AG04449 (cell line): ENCODE data around the gene CRABP2.

Source experiments
- CTCF ChIA-PET: fragments of 350-600 bp; formaldehyde crosslinking; extraction: SDS; loops from one replicate; lab custom pipeline; 2021; ENCODE audit warnings: antibody characterized with exemption; lab: Yijun Ruan, JAX
- POLR2A ChIA-PET: fragments of 400-600, 350-600 bp; formaldehyde crosslinking; extraction: SDS; loops from one replicate; lab custom pipeline; 2020; ENCODE audit warnings: antibody characterized with exemption, inconsistent platforms; lab: Yijun Ruan, JAX
- DNase-seq: peaks from one replicate; pipeline ENCODE4 v3.0.0-alpha.2; 2010; ENCODE audit warnings: low read depth, low spot score
- H3K4me3 ChIP-seq: 2 replicates; pipeline ENCODE4 v1.5.1; 2011; ENCODE audit warnings: low read depth, mild to moderate bottlenecking, control low read depth, low read length
- TF ChIP-seq, protein P1 (sequence below): IDR thresholded peaks from one replicate; pipeline ENCODE4 v1.5.1; 2011; ENCODE audit warnings: mild to moderate bottlenecking, moderate library complexity, low read length, control low read depth, inconsistent platforms; ENCODE audit not compliant: insufficient read depth; ENCODE audit errors: missing control alignments

CRABP2 gene

DNA sequence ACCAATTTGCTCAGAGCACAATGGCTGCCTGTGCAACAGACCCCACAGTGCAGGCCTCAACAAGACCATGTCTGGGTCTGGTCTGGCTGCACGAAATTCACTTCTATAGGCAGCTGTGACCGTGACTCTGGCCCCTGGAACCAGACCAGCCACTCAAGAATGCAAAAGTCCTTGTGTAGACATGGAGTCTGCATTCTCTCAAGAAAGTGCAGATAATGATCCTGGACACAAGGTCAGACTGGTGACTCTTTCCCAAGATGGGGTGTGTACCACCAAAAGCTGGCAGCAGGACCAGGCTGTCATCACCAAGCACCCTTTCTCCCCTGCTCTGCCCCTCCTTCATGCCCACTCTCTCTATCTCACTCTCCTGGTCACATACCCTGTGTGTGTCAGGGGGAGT lies 15.7 kb upstream of the CRABP2 start:
- DNase-seq: no peak
- CTCF ChIA-PET: interaction anchor here (1.1 to 41.3 kb wide), 6 partner anchors 27 to 168 kb away, joined by 3 to 2951 read pairs (median 4); partner anchors contain the start of genes CRABP2 and NES
- TF ChIP-seq, protein P1, sequence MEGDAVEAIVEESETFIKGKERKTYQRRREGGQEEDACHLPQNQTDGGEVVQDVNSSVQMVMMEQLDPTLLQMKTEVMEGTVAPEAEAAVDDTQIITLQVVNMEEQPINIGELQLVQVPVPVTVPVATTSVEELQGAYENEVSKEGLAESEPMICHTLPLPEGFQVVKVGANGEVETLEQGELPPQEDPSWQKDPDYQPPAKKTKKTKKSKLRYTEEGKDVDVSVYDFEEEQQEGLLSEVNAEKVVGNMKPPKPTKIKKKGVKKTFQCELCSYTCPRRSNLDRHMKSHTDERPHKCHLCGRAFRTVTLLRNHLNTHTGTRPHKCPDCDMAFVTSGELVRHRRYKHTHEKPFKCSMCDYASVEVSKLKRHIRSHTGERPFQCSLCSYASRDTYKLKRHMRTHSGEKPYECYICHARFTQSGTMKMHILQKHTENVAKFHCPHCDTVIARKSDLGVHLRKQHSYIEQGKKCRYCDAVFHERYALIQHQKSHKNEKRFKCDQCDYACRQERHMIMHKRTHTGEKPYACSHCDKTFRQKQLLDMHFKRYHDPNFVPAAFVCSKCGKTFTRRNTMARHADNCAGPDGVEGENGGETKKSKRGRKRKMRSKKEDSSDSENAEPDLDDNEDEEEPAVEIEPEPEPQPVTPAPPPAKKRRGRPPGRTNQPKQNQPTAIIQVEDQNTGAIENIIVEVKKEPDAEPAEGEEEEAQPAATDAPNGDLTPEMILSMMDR: no peak
- POLR2A ChIA-PET: no interaction called here
- no peak overlapping the region for H3K4me3 ChIP-seq

DNA sequence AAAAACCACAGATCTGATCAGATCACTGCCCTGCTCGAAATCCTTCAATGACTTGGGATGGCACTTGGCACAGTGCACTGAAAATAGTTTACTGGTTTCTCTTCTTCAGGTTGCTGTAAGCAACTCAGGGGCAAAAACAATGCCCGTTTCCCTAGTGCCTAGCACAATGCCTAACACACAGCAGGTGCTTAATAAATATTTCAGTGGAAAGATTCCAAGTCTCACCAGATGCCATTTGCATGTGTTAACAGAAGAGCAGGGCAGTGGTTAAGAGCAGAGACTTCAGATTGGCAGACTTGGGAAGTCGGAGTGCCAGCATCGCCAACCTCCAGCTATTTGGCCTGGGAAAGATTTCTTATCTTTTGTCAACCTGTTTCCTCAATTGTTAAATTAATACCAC lies 12.0 kb upstream of the CRABP2 start:
- no peak for DNase-seq
- ChIA-PET CTCF (interaction anchor here (1.6 to 49.8 kb wide), 3 partner anchors 0 to 56 kb away, joined by 3 to 2951 read pairs (median 2951); partner anchors contain the start of genes CRABP2, ISG20L2, METTL25B and NES), POLR2A (no interaction called here)
- no peak overlapping the region for H3K4me3 ChIP-seq
- TF ChIP-seq, protein P1: no peak

DNA sequence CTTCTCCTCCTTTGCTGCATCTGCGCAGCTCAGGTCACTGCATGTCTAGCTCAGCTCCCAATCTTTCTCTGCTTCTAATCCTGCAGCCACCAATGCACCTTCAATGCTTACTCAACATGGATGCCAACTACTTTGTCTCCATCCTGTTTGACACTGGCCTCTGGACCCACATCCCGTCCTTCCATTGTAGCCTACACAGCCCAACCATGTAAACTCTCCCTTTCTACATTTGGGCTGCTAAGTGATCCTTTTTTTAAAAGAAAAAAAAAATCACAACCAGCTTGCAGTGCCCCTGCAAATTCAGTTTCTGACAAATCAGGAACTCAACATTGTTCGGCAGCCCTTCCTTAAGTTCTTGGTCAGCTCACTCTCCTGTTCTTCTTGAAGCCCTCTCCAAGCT lies 9.4 kb upstream of the CRABP2 start:
- H3K4me3 ChIP-seq: no peak overlapping the region
- TF ChIP-seq, protein P1: no peak
- POLR2A ChIA-PET: no interaction called here
- CTCF ChIA-PET: interaction anchor here (1.2 to 49.8 kb wide), 4 partner anchors 3 to 87 kb away, joined by 4 to 2951 read pairs (median 1478); partner anchors contain the start of genes CRABP2, ISG20L2, METTL25B and NES
- no peak for DNase-seq

DNA sequence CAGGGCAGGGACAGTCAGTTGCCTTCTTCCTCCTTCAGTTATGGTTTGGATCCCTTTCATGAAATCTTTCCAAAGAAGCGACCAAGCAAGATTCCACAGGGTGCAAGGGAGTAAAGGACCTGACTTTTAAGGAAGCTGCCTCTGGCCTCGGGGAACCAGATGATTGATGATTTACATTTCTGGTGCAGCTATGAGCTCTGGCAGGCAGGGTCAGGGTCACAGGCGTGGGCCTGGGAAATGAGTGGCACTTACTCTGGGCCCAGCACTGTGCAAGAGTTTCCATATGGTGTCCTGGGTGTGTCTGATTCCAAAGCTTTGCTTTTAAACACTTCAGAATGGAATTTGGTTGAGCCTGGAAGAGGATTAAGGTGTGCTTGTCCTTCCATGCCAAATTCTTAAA lies 7.2 kb upstream of the CRABP2 start:
- no peak overlapping the region for H3K4me3 ChIP-seq
- ChIA-PET CTCF (interaction anchor here (0.6 to 49.8 kb wide), 6 partner anchors 5 to 147 kb away, joined by 3 to 2951 read pairs (median 17); partner anchors contain the start of genes CRABP2, INSRR, ISG20L2 and METTL25B), POLR2A (interaction anchor here (0.6 to 1.6 kb wide), 3 partner anchors 14 to 84 kb away, joined by 3 read pairs; partner anchors contain the start of gene ISG20L2)
- TF ChIP-seq, protein P1: no peak
- DNase-seq: no peak

DNA sequence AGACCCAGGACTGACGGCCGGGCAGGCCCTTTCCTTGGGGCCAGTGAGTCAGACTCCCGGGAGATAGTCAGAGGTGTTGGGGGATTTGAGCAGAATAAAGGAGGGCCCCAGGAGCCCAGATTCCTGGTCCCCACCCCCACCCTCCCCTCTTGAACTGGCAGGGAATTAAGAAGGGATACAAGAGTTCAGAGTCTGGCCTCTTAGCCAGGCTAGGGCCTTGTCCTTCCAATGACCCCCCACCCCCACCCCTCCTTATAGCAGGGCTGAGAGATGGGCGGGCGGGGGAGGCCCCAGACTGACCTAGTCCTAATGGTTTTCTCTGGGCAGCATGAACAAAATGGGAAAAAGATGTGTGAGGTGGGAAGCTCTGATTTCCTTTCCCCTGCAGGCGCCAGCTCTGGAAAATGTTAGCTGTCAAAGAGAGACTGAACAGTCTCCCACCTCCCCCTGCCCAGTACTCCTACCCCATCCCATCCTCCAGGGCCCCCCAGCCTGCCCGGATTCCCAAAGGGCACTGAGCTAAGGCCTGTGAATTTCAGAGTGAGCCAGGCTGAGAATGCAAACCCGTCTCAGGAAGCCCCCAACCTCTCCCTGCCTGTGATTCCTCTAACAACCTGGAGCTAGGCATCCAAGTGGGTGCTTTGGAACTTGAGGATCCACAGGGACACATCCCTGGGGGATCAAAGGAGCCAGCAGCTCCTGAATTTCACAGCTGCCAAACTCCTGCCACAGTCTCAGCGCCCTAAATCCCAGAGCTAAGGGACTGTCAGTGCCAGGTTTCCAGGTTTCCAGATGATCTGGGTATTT lies 5.8 kb upstream of the CRABP2 start:
- no peak for DNase-seq
- CTCF ChIA-PET: interaction anchor here (0.9 to 49.8 kb wide), 7 partner anchors 6 to 180 kb away, joined by 4 to 2951 read pairs (median 7); partner anchors contain the start of genes CRABP2, INSRR, ISG20L2 and METTL25B
- no peak overlapping the region for H3K4me3 ChIP-seq
- POLR2A ChIA-PET: interaction anchor here (1.0 kb wide), 1 partner anchor 12 kb away, joined by 3 read pairs; no protein-coding TSS in a partner anchor
- TF ChIP-seq, protein P1: no peak
